GM21390 (cell line): ENCODE results near the gene ARID4B.
"Not testable (repeated sequence)": the region's sequence is repeated elsewhere in the genome, so short reads cannot be mapped to it uniquely, and the experiment has no call there.

ENCODE experiments used
- ATAC-seq: cut with Tn5 transposase; IDR thresholded peaks from one replicate; pipeline ENCODE4 v1.9.1; 2021; ENCODE audit not compliant: unreplicated experiment

Gene ARID4B

GRCh38 chr1:235238558-235238957 is 89.4 kb downstream of the ARID4B start:
- ATAC-seq = no peak

- no peak for ATAC-seq
Observed at GRCh38 chr1:235236128-235236527, 91.9 kb downstream of the ARID4B start.

GRCh38 chr1:235229868-235230267 is 98.1 kb downstream of the ARID4B start:
- ATAC-seq = no peak

- no peak for ATAC-seq
Observed at GRCh38 chr1:235227414-235227813, 100.6 kb downstream of the ARID4B start.

DNA sequence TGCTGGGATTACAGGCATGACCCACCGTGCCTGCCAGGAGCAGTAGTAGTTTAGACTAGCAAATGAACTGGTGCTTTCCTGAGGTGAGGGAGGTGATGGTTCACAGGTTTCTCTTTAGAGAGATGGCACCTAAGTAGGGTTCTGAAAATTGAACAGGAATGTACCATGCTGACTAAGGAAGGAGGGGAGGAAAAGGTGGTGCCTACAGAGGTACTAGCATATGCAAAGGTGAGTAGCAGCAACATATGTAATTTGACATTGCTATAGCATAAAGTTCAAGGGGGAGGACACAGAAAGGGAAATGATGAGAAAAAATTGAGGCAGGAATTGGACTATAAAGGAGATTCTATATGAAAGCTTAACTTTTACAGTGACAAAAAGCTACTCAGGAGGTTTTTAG is 101.0 kb downstream of the ARID4B start:
- no peak for ATAC-seq

DNA sequence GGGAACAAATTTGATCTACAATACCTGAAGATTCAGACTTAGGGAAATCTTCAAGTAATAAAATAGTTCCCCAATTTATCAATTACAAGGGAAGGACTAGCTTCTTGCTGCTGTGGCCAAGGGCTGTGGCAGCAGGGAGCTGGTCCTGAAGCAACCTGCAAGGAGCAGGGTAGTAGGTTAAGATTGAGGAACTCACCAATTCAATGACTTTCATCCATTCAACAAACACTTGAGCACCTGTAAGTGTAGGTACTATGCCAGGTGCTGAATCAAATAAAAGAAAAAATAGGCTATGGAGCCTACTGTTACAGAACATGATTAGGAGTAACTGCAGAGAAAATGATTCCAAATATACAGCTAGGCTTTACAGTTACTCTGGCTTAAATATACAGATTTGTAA is 102.7 kb downstream of the ARID4B start:
- ATAC-seq = no peak

GRCh38 chr1:235221653-235222375 is 106.2 kb downstream of the ARID4B start:
- ATAC-seq = no peak

DNA sequence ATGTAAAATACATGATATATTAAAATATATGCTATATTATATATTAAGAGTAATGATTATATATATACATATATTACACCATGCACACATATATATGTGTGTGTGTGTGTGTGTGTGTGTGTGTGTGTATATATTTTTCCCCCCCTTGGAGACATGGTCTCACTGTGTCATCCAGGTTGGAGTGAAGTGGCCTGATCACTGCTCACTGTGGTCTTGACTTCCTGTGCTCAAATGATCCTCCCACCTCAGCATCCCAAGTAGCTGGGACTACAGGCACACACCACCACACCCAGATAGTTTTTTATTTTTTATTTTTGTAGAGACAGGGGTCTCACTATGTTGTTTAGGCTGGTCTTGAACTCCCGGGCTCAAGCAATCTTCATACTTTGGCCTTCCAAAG is 112.5 kb downstream of the ARID4B start:
- no peak for ATAC-seq

DNA sequence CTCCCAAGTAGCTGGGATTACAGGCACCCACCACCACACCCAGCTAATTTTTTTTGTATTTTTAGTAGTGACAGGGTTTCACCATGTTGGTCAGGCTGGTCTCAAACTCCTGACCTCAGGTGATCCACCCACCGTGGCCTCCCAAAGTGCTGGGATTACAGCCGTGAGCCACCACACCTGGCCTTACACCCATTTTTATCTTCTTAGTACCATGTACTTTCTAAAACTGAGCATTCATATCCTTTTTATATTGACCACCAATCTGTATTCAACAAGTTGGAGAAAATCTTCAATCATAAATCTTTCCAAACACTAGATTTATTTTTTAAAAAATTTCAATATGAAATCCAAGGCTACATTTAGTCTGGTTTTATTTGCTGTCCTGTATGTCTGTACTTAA is 113.0 kb downstream of the ARID4B start:
- ATAC-seq = not testable (repeated sequence)

GRCh38 chr1:235213752-235214151 is 114.2 kb downstream of the ARID4B start:
- no peak for ATAC-seq

GRCh38 chr1:235211517-235211916 is 116.5 kb downstream of the ARID4B start:
- ATAC-seq = no peak

DNA sequence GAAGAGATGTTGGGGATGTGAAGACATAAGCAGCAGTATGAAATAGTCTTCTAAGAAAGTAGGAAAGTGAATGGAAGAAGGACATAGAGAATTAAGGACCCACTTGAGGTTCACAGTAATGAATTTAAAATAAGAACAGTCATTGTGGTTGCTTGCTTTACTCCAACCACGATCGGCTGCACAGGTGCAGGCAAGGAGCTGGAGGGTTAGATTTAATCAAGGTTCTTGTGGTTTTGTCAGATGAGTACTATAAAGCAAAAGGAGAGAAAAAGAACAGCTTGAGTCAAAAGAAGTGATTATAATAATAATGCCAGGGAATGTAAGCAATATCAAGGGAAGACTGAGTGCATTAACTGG is 120.8 kb downstream of the ARID4B start:
- no peak for ATAC-seq

- ATAC-seq = no peak
Observed at GRCh38 chr1:235206533-235207208, 121.3 kb downstream of the ARID4B start.

DNA sequence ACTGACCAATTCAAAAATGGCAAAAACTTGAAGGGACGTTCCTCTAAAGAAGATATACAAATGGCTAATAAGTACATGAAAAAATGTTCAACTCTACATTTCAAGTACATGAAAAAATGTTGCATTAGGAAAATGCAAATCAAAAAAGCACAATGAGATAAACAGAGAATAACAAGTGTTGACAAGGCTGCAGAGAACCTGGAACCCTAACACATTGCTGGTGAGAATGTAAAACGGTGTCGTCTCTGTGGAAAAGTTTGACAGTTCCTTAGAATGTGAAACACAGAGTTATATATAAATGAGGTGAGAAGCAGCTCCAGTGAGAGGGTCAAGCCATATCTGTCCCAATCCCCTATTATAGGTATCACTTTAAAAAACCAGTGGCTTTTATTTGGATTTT is 122.3 kb downstream of the ARID4B start:
- ATAC-seq = no peak

DNA sequence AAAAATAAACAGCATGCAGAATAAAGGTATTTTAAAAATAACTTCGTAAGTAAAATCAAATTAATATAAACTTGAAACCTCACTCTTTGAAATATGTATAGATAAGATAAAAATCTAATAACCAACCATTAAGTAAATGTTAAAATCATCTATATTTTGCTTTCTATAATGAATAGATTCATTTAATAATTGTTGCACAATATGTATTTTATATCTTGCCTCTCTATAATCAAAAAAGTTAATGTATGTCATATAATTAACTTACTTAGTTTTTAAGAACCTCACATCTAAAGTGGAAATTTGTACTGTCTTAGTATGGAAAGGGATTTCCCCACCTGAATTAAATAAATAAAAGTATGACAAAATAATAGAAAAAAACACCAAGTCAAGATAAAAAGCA is 124.6 kb downstream of the ARID4B start:
- no peak for ATAC-seq

DNA sequence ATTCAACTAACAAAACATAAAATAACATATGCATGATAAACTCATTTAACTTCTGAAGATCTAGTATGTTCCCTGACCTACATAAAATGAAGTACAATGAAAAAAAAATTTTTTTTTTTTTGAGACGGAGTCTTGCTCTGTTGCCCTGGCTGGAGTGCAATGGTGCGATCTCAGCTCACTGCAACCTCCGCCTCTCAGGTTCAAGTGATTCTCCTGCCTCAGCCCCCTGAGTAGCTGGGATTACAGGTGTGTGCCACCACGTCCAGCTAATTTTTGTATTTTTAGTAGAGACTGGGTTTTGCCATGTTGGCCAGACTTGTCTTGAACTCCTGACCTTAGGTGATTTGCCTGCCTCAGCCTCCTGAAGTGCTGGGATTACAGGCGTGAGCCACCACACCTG is 125.5 kb downstream of the ARID4B start:
- ATAC-seq = not testable (repeated sequence)

- ATAC-seq = no peak
Observed at GRCh38 chr1:235199441-235199840, 128.5 kb downstream of the ARID4B start.

DNA sequence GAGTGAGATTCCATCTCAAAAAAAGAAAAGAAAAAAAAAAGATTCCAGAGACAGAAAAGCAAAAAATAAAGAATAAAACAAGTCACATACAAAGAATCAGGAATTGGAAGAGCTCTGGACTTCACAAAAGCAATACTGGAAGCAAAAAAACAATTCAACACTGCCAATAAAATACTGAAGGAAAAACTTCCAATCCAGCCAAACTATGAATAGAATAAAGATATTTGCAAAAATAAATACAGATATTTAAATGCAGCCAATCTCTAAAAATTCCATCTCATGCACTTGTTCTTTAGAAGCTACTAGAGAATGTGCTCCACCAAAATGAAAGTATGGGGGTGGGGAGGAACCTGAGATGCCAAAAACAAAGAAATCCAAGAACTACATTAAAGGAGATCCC is 137.5 kb downstream of the ARID4B start:
- ATAC-seq = no peak

GRCh38 chr1:235187316-235187715 is 140.7 kb downstream of the ARID4B start:
- ATAC-seq = no peak

DNA sequence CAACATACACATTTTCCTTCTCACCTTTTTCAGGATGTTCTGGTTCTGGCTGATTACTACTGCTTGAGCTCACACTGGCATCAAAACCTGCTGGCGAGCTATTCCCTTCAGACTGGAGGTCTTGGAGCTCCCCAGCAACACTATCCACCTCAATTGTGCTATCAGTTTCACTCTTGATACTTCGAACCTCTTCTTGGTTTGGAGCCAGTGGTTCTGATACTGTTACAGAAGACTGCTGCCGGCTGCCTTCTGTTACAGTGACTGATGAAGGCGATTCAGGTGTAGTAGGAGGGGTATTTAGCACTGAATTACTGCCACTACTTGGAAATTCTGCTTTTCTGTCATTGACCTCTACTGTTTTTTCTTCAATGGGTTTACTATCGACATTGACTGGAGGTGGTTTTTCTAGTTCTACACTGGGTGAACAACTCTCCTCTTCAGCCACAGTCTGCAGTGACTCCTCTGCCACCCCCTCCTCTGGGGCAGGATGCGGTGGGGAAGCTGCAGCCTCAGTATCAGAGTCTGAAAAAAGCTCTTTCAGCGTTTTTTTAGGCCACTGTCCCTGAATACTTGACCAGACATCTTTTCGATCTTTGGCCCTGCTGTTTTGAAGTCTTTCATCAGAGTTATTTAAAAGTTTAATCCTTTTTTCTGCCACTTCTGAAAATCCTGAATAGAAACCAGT is 146.3 kb downstream of the ARID4B start:
- ATAC-seq = no peak

- ATAC-seq = no peak
Observed at GRCh38 chr1:235180916-235181460, 147.0 kb downstream of the ARID4B start.

DNA sequence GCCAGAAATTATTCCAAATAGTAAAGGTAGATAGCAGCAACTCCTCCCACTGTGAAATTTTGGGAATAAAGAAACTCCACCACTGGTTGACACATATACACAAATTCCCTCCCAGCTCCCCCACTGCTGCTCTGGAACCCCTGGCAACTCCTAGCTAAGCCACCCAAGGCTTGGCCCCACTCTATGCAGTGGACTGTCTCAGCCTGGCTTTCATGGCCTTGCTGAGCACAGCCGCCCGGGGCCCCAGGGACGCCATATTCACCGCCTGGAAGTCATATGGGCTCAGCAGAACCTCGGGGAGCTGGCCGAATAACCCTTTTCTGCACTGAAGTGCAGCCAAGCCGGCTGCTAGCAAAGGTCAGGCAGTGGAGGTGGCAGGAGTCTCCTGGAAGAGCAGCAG is 151.5 kb downstream of the ARID4B start:
- ATAC-seq = no peak
